ENCODE measurements around the gene FBXO46. TPM values are rescaled to one million over a fixed set of nuclear protein-coding genes. Genes with fewer than 3 reads are reported as not detected.

Gene FBXO46
- total and polyA plus RNA-seq, 10 of the 15 experiments (the other 5 are each of a cell fraction or from before 2014, with no cell fraction given), result 2.5 to 61.5 (median 13.7) TPM

DNA sequence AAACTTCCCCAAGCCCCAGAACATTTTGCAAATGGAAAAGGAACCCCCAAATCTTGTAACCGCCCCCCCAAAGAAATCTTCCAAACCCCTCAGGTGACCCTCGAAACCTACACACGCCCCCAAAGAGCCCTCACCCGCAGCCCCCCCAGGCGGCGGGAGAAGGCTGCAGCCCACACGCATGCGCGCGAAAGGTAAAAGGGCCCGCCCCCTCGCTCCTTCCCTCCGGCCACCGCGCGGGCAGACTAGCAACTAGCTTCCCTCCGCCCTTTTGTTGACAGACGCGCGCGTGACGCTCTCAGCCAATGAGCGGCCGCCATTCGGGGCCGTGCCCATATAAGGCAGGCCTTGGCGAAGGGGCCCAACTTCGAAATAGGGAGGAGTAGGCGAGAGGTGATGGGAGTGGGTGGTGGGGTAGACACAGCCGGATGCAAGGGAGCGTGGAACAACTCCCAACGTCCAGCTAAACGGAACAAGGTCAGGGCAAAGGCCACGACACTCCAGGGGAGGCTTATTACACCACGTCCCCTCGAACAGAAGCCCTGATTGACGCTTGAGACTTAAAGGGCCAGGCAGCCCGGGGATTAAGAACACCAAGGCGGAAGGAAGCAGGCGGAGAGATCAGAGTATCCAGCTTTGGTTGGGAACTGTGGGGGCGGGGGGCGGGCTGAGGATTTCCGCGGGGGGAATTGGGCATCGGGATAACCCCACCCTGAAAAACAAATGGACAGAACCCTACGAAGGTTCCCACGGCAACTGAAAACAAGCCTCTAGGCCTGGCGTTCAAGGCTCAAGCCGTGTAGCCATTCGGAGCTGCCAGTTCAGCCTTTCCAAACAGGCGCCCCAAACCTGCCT, 13.3 kb downstream of the FBXO46 start (continued):
- TF ChIP-seq RCOR1 (conservative IDR thresholded peaks at IDR 0.05; ENCODE audit: low read depth, low read length) (no peak), FOXK2 (IDR thresholded peaks at IDR 0.05) (peak; percentile 83), TAF1 (IDR thresholded peaks at IDR 0.05; ENCODE audit: borderline replicate concordance, low read depth, low read length) (peak; percentile 53; the same call in 1 of the 2 replicates), BRCA1 (IDR thresholded peaks at IDR 0.05; ENCODE audit: low read depth, low read length) (no peak), SIX5 (IDR thresholded peaks at IDR 0.05; ENCODE audit: low read depth, low read length, severe bottlenecking) (peak; percentile 19), FOXM1 (IDR thresholded peaks at IDR 0.05; ENCODE audit: low read depth, low read length) (no peak; the same call in 1 of the 2 replicates), RAD21 (IDR thresholded peaks at IDR 0.05; ENCODE audit: insufficient read depth, low read depth, low read length) (no peak), TBL1XR1 (IDR thresholded peaks at IDR 0.05; ENCODE audit: low read depth, low read length) (peak; percentile 84), ASH2L (IDR thresholded peaks at IDR 0.05; ENCODE audit: borderline replicate concordance, low read depth) (no peak), SMC3 (IDR thresholded peaks at IDR 0.05; ENCODE audit: borderline replicate concordance, low read length) (0 out of 2 replicates have a peak, but pooled peaks have one; percentile 19), IKZF2 (IDR thresholded peaks at IDR 0.05) (peak; percentile 48 to 79; a peak in 3 of 4 replicates), RFX5 (IDR thresholded peaks at IDR 0.05; ENCODE audit: low read depth, low read length) (0 out of 2 replicates have a peak, but pooled peaks have one; percentile 36), TARDBP (IDR thresholded peaks at IDR 0.05; ENCODE audit: borderline replicate concordance) (no peak; the same call in 1 of the 2 replicates), POU2F2 (IDR thresholded peaks at IDR 0.05; ENCODE audit: borderline replicate concordance, low read depth, low read length) (peak; percentile 73; the same call in 2 of the 3 replicates), ZNF274 (IDR thresholded peaks at IDR 0.05; ENCODE audit: insufficient read depth, insufficient read length) (no peak), MEF2A (IDR thresholded peaks at IDR 0.05; ENCODE audit: insufficient read depth, low read depth, low read length) (peak; percentile 57; the same call in 1 of the 2 replicates), TCF3 (IDR thresholded peaks at IDR 0.05; ENCODE audit: borderline replicate concordance, insufficient read depth, low read depth, low read length) (no peak), ZZZ3 (IDR thresholded peaks at IDR 0.05; ENCODE audit: control insufficient read depth, insufficient read length, low read depth) (no peak)
- TF ChIP-seq, protein P1, sequence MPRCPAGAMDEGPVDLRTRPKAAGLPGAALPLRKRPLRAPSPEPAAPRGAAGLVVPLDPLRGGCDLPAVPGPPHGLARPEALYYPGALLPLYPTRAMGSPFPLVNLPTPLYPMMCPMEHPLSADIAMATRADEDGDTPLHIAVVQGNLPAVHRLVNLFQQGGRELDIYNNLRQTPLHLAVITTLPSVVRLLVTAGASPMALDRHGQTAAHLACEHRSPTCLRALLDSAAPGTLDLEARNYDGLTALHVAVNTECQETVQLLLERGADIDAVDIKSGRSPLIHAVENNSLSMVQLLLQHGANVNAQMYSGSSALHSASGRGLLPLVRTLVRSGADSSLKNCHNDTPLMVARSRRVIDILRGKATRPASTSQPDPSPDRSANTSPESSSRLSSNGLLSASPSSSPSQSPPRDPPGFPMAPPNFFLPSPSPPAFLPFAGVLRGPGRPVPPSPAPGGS (IDR thresholded peaks at IDR 0.05; ENCODE audit: borderline replicate concordance, insufficient read depth, low read depth, low read length, poor library complexity, severe bottlenecking), result peak; percentile 67
- TF ChIP-seq, protein P2, sequence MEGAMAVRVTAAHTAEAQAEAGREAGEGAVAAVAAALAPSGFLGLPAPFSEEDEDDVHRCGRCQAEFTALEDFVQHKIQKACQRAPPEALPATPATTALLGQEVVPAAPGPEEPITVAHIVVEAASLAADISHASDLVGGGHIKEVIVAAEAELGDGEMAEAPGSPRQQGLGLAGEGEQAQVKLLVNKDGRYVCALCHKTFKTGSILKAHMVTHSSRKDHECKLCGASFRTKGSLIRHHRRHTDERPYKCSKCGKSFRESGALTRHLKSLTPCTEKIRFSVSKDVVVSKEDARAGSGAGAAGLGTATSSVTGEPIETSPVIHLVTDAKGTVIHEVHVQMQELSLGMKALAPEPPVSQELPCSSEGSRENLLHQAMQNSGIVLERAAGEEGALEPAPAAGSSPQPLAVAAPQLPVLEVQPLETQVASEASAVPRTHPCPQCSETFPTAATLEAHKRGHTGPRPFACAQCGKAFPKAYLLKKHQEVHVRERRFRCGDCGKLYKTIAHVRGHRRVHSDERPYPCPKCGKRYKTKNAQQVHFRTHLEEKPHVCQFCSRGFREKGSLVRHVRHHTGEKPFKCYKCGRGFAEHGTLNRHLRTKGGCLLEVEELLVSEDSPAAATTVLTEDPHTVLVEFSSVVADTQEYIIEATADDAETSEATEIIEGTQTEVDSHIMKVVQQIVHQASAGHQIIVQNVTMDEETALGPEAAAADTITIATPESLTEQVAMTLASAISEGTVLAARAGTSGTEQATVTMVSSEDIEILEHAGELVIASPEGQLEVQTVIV (IDR thresholded peaks at IDR 0.05; ENCODE audit: borderline replicate concordance, partially characterized antibody), result peak; percentile 61
- TF ChIP-seq, protein P3, sequence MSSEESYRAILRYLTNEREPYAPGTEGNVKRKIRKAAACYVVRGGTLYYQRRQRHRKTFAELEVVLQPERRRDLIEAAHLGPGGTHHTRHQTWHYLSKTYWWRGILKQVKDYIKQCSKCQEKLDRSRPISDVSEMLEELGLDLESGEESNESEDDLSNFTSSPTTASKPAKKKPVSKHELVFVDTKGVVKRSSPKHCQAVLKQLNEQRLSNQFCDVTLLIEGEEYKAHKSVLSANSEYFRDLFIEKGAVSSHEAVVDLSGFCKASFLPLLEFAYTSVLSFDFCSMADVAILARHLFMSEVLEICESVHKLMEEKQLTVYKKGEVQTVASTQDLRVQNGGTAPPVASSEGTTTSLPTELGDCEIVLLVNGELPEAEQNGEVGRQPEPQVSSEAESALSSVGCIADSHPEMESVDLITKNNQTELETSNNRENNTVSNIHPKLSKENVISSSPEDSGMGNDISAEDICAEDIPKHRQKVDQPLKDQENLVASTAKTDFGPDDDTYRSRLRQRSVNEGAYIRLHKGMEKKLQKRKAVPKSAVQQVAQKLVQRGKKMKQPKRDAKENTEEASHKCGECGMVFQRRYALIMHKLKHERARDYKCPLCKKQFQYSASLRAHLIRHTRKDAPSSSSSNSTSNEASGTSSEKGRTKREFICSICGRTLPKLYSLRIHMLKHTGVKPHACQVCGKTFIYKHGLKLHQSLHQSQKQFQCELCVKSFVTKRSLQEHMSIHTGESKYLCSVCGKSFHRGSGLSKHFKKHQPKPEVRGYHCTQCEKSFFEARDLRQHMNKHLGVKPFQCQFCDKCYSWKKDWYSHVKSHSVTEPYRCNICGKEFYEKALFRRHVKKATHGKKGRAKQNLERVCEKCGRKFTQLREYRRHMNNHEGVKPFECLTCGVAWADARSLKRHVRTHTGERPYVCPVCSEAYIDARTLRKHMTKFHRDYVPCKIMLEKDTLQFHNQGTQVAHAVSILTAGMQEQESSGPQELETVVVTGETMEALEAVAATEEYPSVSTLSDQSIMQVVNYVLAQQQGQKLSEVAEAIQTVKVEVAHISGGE (CRISPR knock-in tag; IDR thresholded peaks at IDR 0.05), result no peak
